HEK293 (cell line): ENCODE measurements around the gene RETN.

Experiments used
- MEIS1 ChIP-seq: sonication (generic); formaldehyde crosslinking; IDR thresholded peaks from 2 replicates; pipeline ENCODE4 v1.8.1; 2022; ENCODE audit warnings: missing genetic modification reagents, mild to moderate bottlenecking, borderline replicate concordance
- ZNF292 ChIP-seq: fragments of 450-650 bp; formaldehyde crosslinking; IDR thresholded peaks from 2 replicates; pipeline ENCODE4 v1.5.1; 2016; ENCODE audit warnings: low read depth, missing biosample characterization, missing genetic modification characterization, borderline replicate concordance
- ZSCAN30 ChIP-seq: fragments of 450-650 bp; IDR thresholded peaks from 2 replicates; pipeline ENCODE4 v1.5.1; 2018; ENCODE audit warnings: missing biosample characterization, mild to moderate bottlenecking, missing genetic modification characterization, moderate library complexity

GRCh38 chr19:7704280-7705060 lies 35.6 kb downstream of the RETN start:
- TF ChIP-seq MEIS1 (CRISPR knock-in tag) (no peak), ZSCAN30 (tag by site-specific recombination) (no peak), ZNF292 (tag by site-specific recombination) (no peak)
